Fibroblast of the aortic adventitia (primary cell): ENCODE data around the gene LCE1F. TPM values are rescaled to one million over a fixed set of nuclear protein-coding genes. Genes with fewer than 3 reads are reported as not detected.
A peak's percentile ranks its signal among the peaks of the same experiment; 100 is the strongest.

ENCODE experiments used
- DNase-seq: peaks from one replicate; pipeline ENCODE4 v3.0.0-alpha.2; 2010; ENCODE audit warnings: low read depth
- H3K4me3 ChIP-seq: 2 replicates; pipeline ENCODE4 v1.5.1; 2011; ENCODE audit warnings: low read depth, mild to moderate bottlenecking, control low read depth, low read length, moderate library complexity
- total RNA-seq: library from RNA; depleted of rRNA; stranded (reverse); fragments of >200 nt; gene quantifications from 2 replicates; pipeline ENCODE4 v1.2.3, GENCODE V29; 2012; ENCODE audit warnings: low replicate concordance
- TF ChIP-seq, protein P1 (sequence below): IDR thresholded peaks from 2 replicates; pipeline ENCODE4 v1.5.1; 2011; ENCODE audit warnings: mild to moderate bottlenecking, low read length, control low read depth, inconsistent platforms; ENCODE audit not compliant: insufficient read depth

Gene LCE1F
- total RNA-seq, 1 donor, result not detected

- peak; percentile 25 for DNase-seq
- H3K4me3 ChIP-seq, result no peak overlapping the region
- TF ChIP-seq, protein P1, sequence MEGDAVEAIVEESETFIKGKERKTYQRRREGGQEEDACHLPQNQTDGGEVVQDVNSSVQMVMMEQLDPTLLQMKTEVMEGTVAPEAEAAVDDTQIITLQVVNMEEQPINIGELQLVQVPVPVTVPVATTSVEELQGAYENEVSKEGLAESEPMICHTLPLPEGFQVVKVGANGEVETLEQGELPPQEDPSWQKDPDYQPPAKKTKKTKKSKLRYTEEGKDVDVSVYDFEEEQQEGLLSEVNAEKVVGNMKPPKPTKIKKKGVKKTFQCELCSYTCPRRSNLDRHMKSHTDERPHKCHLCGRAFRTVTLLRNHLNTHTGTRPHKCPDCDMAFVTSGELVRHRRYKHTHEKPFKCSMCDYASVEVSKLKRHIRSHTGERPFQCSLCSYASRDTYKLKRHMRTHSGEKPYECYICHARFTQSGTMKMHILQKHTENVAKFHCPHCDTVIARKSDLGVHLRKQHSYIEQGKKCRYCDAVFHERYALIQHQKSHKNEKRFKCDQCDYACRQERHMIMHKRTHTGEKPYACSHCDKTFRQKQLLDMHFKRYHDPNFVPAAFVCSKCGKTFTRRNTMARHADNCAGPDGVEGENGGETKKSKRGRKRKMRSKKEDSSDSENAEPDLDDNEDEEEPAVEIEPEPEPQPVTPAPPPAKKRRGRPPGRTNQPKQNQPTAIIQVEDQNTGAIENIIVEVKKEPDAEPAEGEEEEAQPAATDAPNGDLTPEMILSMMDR, result no peak
These were observed 6.0 kb upstream of the LCE1F start for GRCh38 chr1:152768847-152769533.

GRCh38 chr1:152770411-152770810 lies 4.5 kb upstream of the LCE1F start:
- TF ChIP-seq, protein P1, result no peak
- no peak overlapping the region for H3K4me3 ChIP-seq
- DNase-seq, result no peak

- TF ChIP-seq, protein P1, result no peak
- H3K4me3 ChIP-seq, result no peak overlapping the region
- DNase-seq, result no peak
These were observed 1.4 kb downstream of the LCE1F start for GRCh38 chr1:152776361-152776760.

DNA sequence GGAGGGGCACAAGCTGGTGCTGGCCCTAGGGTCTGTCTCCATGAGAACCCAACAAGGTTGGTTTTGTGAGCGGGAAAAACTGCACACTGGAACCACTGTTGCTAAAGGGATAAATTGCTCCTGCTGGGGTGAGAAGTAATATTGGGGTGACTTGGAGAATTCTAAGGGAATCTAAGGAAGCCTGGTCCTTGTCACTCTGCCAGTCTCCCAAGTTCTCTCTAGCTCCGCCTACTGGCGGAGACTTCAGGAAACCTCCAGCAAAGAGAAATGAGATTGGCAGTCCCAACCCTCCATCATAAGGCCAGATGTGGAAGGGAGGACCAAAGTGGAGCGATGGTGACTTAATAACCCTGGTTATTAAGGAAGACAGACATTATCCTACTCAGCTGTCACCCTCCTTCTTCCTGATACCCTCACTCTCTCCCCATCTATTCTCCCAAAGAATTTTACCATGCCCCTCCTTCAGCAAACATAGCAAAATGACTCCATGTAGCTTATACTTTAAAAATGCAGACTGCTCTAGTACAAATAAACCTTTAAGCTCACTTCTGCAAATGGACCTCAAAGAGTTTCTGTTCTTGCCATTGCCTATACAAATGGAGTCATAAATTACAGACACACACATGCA lies 2.7 kb downstream of the LCE1F start:
- H3K4me3 ChIP-seq, result no peak overlapping the region
- TF ChIP-seq, protein P1, result peak; percentile 11
- DNase-seq, result no peak

GRCh38 chr1:152783095-152783494 lies 8.2 kb downstream of the LCE1F start:
- DNase-seq, result no peak
- TF ChIP-seq, protein P1, result no peak
- no peak overlapping the region for H3K4me3 ChIP-seq

- TF ChIP-seq, protein P1, result no peak
- no peak for DNase-seq
- no peak within 1 kb of the TSS for H3K4me3 ChIP-seq
These were observed 11.1 kb downstream of the LCE1F start, which contains the start of gene LCE1E for GRCh38 chr1:152786077-152786476. LCE1E (plus strand) TSS chr1:152786257; CDS start chr1:152787300, 1,043 bp downstream.

DNA sequence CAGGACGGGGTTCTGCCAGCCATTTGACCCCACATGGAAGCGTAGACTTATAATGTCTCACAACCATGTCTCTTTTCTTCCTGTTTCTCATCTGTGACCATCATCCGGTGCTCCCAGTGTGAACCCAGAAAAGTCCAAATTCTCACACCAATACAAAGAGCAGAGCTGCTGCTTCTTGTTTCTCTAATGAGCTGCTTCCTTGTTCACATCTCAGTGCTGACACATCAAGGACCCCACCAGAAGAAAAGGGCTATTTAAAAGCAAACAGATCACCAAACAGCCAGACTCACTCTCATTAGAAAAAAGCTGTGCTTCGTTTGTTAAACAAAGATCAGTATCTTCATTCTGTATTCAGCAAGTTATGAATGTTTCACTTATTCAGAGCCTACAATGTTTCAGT lies 20.7 kb downstream of the LCE1F start:
- no peak for DNase-seq
- TF ChIP-seq, protein P1, result no peak
- no peak overlapping the region for H3K4me3 ChIP-seq
